Measurements from ENCODE around the gene CCNO.

DNA sequence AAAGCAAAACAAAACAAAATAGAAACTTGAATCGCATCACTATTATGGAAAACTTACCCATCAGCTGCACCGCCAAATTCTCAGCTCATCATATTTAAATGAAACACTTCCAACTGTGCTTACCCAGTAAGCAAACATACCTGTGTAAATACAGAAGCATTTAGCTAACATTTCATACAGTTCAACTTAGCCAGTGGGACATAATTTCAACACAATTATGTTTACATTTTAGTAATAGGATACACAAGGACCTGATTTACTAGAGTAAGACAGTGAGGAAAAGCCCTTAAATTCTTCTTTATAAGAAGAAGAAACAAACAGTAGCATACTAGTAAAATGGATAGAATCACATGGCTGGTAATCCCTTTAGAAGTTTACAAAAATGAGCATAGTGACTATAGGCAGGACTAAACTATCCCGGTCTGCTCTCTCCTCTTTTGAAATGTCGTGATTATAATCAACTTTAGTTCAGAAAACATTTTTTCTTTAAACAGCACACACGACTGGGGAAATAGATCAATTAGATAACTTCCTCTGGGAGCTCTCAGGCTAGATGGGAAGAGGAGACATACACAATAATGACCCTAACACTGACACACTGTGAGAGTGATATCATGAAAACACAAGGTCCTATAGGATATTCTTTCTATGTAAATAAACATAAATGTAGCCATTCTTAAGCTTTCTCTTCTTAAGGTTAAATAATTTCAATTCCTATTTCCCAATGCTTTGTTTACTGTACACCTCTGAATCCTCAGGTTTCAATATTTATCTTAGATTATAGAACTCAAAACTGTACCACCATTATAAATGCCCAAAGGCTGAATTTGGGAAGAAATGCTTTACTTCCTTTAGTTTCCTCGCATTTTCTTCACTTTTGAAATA is 44.5 kb downstream of the CCNO start:
- no peak for TF ChIP-seq POLR2A (IDR thresholded peaks at IDR 0.05)
- TF ChIP-seq, protein P1, sequence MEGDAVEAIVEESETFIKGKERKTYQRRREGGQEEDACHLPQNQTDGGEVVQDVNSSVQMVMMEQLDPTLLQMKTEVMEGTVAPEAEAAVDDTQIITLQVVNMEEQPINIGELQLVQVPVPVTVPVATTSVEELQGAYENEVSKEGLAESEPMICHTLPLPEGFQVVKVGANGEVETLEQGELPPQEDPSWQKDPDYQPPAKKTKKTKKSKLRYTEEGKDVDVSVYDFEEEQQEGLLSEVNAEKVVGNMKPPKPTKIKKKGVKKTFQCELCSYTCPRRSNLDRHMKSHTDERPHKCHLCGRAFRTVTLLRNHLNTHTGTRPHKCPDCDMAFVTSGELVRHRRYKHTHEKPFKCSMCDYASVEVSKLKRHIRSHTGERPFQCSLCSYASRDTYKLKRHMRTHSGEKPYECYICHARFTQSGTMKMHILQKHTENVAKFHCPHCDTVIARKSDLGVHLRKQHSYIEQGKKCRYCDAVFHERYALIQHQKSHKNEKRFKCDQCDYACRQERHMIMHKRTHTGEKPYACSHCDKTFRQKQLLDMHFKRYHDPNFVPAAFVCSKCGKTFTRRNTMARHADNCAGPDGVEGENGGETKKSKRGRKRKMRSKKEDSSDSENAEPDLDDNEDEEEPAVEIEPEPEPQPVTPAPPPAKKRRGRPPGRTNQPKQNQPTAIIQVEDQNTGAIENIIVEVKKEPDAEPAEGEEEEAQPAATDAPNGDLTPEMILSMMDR (IDR thresholded peaks at IDR 0.05) = no peak
